GM23338 (cell line): Measurements from ENCODE around the gene NFATC3. TPM values are rescaled to one million over a fixed set of nuclear protein-coding genes. Genes with fewer than 3 reads are reported as not detected.

Experiments
- ATAC-seq: fragments of 200-7000 bp; cut with Tn5 transposase; 3 replicates; pipeline ENCODE4 v1.9.1; 2020
- DNase-seq: peaks from one replicate; pipeline ENCODE4 v3.0.0-alpha.2; 2015; ENCODE audit warnings: low spot score
- H2AFZ ChIP-seq: fragments of 200-600 bp; sonication (generic); 2 replicates; pipeline ENCODE4 v1.8.0; 2016; ENCODE audit warnings: antibody characterized with exemption, mild to moderate bottlenecking, moderate library complexity
- H3F3A ChIP-seq: fragments of 200-600 bp; sonication (generic); replicated peaks from 2 replicates; pipeline ENCODE4 v1.8.0; 2017; ENCODE audit warnings: antibody characterized with exemption, mixed run types, low read depth
- H3K27ac ChIP-seq: fragments of 200-600 bp; sonication (generic); 2 replicates; pipeline ENCODE4 v1.6.1; 2016; ENCODE audit warnings: low read depth
- H3K27me3 ChIP-seq: fragments of 200-600 bp; sonication (generic); 2 replicates; pipeline ENCODE4 v1.8.0; 2016; ENCODE audit warnings: mild to moderate bottlenecking, mixed run types, moderate library complexity; ENCODE audit not compliant: insufficient read depth
- H3K36me3 ChIP-seq: fragments of 200-600 bp; sonication (generic); 2 replicates; pipeline ENCODE4 v1.8.0; 2016; ENCODE audit warnings: mild to moderate bottlenecking; ENCODE audit not compliant: insufficient read depth
- H3K4me1 ChIP-seq: fragments of 200-600 bp; sonication (generic); 2 replicates; pipeline ENCODE4 v1.8.0; 2016; ENCODE audit warnings: mild to moderate bottlenecking, moderate library complexity; ENCODE audit not compliant: insufficient read depth
- H3K4me2 ChIP-seq: fragments of 200-600 bp; sonication (generic); 2 replicates; pipeline ENCODE4 v1.7.1; 2017; ENCODE audit warnings: mixed run types
- H3K4me3 ChIP-seq: fragments of 200-600 bp; sonication (generic); 2 replicates; pipeline ENCODE4 v1.6.1; 2016; ENCODE audit warnings: mixed run types
- H3K79me2 ChIP-seq: fragments of 200-600 bp; sonication (generic); replicated peaks from 2 replicates; pipeline ENCODE4 v1.8.0; 2017; ENCODE audit warnings: mild to moderate bottlenecking; ENCODE audit not compliant: insufficient read depth
- H3K9me2 ChIP-seq: fragments of 200-600 bp; sonication (generic); 2 replicates; pipeline ENCODE4 v1.8.0; 2017; ENCODE audit not compliant: insufficient read depth
- H4K20me1 ChIP-seq: fragments of 200-600 bp; sonication (generic); replicated peaks from 2 replicates; pipeline ENCODE4 v1.8.0; 2017; ENCODE audit warnings: mild to moderate bottlenecking; ENCODE audit not compliant: insufficient read depth
- H3K27ac Mint-ChIP-seq: 2 replicates; pipeline ENCODE4 v1.8.0; 2020; ENCODE audit warnings: inconsistent platforms, mild to moderate bottlenecking, moderate library complexity, mixed read lengths
- H3K27me3 Mint-ChIP-seq: 3 replicates; pipeline ENCODE4 v1.8.0; 2022; ENCODE audit warnings: low read depth, mild to moderate bottlenecking, moderate library complexity, mixed read lengths, inconsistent platforms; ENCODE audit not compliant: insufficient read depth, poor library complexity
- H3K36me3 Mint-ChIP-seq: 3 replicates; pipeline ENCODE4 v1.8.0; 2021; ENCODE audit warnings: low read depth, mild to moderate bottlenecking, inconsistent platforms, moderate library complexity, mixed read lengths
- H3K4me1 Mint-ChIP-seq: 3 replicates; pipeline ENCODE4 v1.8.0; 2020; ENCODE audit warnings: mild to moderate bottlenecking, inconsistent platforms, mixed read lengths
- H3K4me3 Mint-ChIP-seq: 3 replicates; pipeline ENCODE4 v1.8.0; 2021; ENCODE audit warnings: moderate library complexity, mild to moderate bottlenecking, inconsistent platforms, mixed read lengths
- H3K9me3 Mint-ChIP-seq: 3 replicates; pipeline ENCODE4 v1.8.0; 2020; ENCODE audit warnings: moderate library complexity, mild to moderate bottlenecking, inconsistent platforms, mixed read lengths
- CREB1 ChIP-seq: fragments of 250-450 bp; sonication (Bioruptor Pico); IDR thresholded peaks from 2 replicates; pipeline ENCODE4 v1.5.0; 2020; ENCODE audit warnings: low read depth, mild to moderate bottlenecking, moderate library complexity
- ETS1 ChIP-seq: IDR thresholded peaks from 2 replicates; pipeline ENCODE4 v1.6.1; 2016; ENCODE audit warnings: antibody characterized with exemption
- EZH2phosphoT487 ChIP-seq: fragments of 200-600 bp; sonication (generic); IDR thresholded peaks from one replicate; pipeline ENCODE4 v1.8.1; 2018; ENCODE audit warnings: antibody characterized with exemption; ENCODE audit not compliant: unreplicated experiment
- JUNB ChIP-seq: IDR thresholded peaks from one replicate; pipeline ENCODE4 v1.6.1; 2016; ENCODE audit warnings: antibody characterized with exemption; ENCODE audit not compliant: unreplicated experiment
- NANOG ChIP-seq: IDR thresholded peaks from 2 replicates; pipeline ENCODE4 v1.6.1; 2016; ENCODE audit warnings: antibody characterized with exemption, borderline replicate concordance
- POLR2AphosphoS5 ChIP-seq: IDR thresholded peaks from 2 replicates; pipeline ENCODE4 v1.6.1; 2016; ENCODE audit warnings: antibody characterized with exemption, low read depth
- ZNF114 ChIP-seq: fragments of 250-450 bp; sonication (Bioruptor Pico); IDR thresholded peaks from 2 replicates; pipeline ENCODE4 v1.5.0; 2020; ENCODE audit warnings: mild to moderate bottlenecking, moderate library complexity
- ZNF331 ChIP-seq: fragments of 250-450 bp; sonication (Bioruptor Pico); IDR thresholded peaks from 2 replicates; pipeline ENCODE4 v1.5.0; 2020; ENCODE audit warnings: low read depth, mild to moderate bottlenecking, moderate library complexity
- ZNF462 ChIP-seq: fragments of 250-450 bp; sonication (Bioruptor Pico); IDR thresholded peaks from 2 replicates; pipeline ENCODE4 v1.5.0; 2020; ENCODE audit warnings: mild to moderate bottlenecking, moderate library complexity
- polyA plus RNA-seq: library from polyadenylated mRNA; unstranded; fragments of >200 nt; fragmentation: Nextera tagmentation; extraction: Ambion mirVana; gene quantifications from 2 replicates; pipeline ENCODE4 v1.2.1, GENCODE V29; 2016
- total RNA-seq: library from RNA; depleted of rRNA; stranded (reverse); fragments of >200 nt; shearing (Covaris generic); gene quantifications from 2 replicates; pipeline ENCODE4 v1.2.3, GENCODE V29; 2014
- TF ChIP-seq, protein P1 (sequence below), 2 experiments: fragments of 200-600 bp in 1 of 2; sonication (generic) in 1 of 2; conservative IDR thresholded peaks; 2 replicates each; pipeline versions ENCODE4 v1.5.1 to v1.6.1; 2016 to 2017; ENCODE audit warnings: antibody characterized with exemption in 2 of 2, low read depth in 2 of 2, mild to moderate bottlenecking in 2 of 2, moderate library complexity in 1 of 2
- TF ChIP-seq, protein P2 (sequence below): IDR thresholded peaks from one replicate; pipeline ENCODE4 v1.6.1; 2018; ENCODE audit warnings: antibody characterized with exemption; ENCODE audit not compliant: unreplicated experiment

The NFATC3 gene
- total and polyA plus RNA-seq, 2 experiments from 2014 or later, result 9.2 to 40.9 TPM

DNA sequence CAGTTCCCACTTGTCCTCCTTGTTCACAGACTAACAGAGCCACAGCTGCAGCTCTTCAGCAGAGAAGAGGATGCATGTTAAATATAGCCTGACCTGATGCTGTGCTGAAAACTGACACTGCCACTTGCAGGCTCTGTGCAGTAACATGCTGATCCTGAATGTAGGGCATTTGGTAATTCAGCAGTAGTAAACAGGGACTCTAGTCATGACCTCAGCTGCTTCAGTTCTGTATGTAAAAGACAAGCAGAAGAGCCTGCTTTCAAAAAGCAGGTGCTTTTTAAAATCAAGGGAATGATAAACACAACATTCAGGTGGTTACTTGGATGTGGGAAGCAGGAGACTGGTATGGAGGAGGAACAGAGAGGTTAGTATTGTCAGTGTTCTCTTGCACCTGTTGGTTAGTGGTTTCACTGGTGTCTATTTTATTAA lies 116.9 kb downstream of the NFATC3 start:
- no peaks in the 10 kb centered on the region for H3K36me3 Mint-ChIP-seq
- Histone ChIP-seq H3K4me3 (no peak overlapping the region), H2AFZ (no peak overlapping the region), H3K27ac (no peak overlapping the region), H3K36me3 (no peaks in the 10 kb centered on the region), H3K4me1 (no peaks in the 10 kb centered on the region), H4K20me1 (peaks cover 5% of the 10 kb centered on the region; the same call in 1 of the 2 replicates), H3F3A (no peaks in the 10 kb centered on the region), H3K4me2 (no peak overlapping the region), H3K9me2 (no peaks in the 10 kb centered on the region), H3K79me2 (no peaks in the 10 kb centered on the region), H3K27me3 (no peaks in the 10 kb centered on the region)
- DNase-seq (no peak), ATAC-seq (no peak)
- no peak overlapping the region for H3K4me3 Mint-ChIP-seq
- no peaks in the 10 kb centered on the region for H3K27me3 Mint-ChIP-seq
- no peak overlapping the region for H3K27ac Mint-ChIP-seq
- TF ChIP-seq CREB1 (CRISPR knock-in tag) (no peak), NANOG (no peak), ZNF331 (CRISPR knock-in tag) (no peak), EZH2phosphoT487 (no peak), ZNF462 (CRISPR knock-in tag) (no peak), ETS1 (no peak), POLR2AphosphoS5 (no peak), ZNF114 (CRISPR knock-in tag) (no peak), JUNB (no peak)
- TF ChIP-seq, protein P1, sequence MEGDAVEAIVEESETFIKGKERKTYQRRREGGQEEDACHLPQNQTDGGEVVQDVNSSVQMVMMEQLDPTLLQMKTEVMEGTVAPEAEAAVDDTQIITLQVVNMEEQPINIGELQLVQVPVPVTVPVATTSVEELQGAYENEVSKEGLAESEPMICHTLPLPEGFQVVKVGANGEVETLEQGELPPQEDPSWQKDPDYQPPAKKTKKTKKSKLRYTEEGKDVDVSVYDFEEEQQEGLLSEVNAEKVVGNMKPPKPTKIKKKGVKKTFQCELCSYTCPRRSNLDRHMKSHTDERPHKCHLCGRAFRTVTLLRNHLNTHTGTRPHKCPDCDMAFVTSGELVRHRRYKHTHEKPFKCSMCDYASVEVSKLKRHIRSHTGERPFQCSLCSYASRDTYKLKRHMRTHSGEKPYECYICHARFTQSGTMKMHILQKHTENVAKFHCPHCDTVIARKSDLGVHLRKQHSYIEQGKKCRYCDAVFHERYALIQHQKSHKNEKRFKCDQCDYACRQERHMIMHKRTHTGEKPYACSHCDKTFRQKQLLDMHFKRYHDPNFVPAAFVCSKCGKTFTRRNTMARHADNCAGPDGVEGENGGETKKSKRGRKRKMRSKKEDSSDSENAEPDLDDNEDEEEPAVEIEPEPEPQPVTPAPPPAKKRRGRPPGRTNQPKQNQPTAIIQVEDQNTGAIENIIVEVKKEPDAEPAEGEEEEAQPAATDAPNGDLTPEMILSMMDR (conservative IDR thresholded peaks at IDR 0.05; ENCODE audit: low read depth in 2 of 2), result no peak
- TF ChIP-seq, protein P2, sequence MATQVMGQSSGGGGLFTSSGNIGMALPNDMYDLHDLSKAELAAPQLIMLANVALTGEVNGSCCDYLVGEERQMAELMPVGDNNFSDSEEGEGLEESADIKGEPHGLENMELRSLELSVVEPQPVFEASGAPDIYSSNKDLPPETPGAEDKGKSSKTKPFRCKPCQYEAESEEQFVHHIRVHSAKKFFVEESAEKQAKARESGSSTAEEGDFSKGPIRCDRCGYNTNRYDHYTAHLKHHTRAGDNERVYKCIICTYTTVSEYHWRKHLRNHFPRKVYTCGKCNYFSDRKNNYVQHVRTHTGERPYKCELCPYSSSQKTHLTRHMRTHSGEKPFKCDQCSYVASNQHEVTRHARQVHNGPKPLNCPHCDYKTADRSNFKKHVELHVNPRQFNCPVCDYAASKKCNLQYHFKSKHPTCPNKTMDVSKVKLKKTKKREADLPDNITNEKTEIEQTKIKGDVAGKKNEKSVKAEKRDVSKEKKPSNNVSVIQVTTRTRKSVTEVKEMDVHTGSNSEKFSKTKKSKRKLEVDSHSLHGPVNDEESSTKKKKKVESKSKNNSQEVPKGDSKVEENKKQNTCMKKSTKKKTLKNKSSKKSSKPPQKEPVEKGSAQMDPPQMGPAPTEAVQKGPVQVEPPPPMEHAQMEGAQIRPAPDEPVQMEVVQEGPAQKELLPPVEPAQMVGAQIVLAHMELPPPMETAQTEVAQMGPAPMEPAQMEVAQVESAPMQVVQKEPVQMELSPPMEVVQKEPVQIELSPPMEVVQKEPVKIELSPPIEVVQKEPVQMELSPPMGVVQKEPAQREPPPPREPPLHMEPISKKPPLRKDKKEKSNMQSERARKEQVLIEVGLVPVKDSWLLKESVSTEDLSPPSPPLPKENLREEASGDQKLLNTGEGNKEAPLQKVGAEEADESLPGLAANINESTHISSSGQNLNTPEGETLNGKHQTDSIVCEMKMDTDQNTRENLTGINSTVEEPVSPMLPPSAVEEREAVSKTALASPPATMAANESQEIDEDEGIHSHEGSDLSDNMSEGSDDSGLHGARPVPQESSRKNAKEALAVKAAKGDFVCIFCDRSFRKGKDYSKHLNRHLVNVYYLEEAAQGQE, result no peak
- no peaks in the 10 kb centered on the region for H3K4me1 Mint-ChIP-seq
- no peaks in the 10 kb centered on the region for H3K9me3 Mint-ChIP-seq
